AG09309 (cell line): ENCODE measurements around the gene PHYHD1.

ENCODE experiments used
- DNase-seq: peaks from one replicate; pipeline ENCODE4 v3.0.0-alpha.2; 2010; ENCODE audit warnings: low read depth
- H3K4me3 ChIP-seq: 2 replicates; pipeline ENCODE4 v1.5.1; 2011; ENCODE audit warnings: mild to moderate bottlenecking, low read depth, low read length, moderate library complexity; ENCODE audit not compliant: control insufficient read depth
- CTCF ChIP-seq: IDR thresholded peaks from 2 replicates; pipeline ENCODE4 v1.5.1; 2011; ENCODE audit warnings: mild to moderate bottlenecking, low read depth, low read length, inconsistent platforms; ENCODE audit not compliant: insufficient read depth, control insufficient read depth; ENCODE audit errors: missing control alignments

Gene PHYHD1

GRCh38 chr9:128920381-128921058 is at the start of gene PHYHD1:
Gene PHYHD1, plus strand, starts transcription at chr9:128920982. Its CDS starts 1,342 bp downstream, at chr9:128922324.
- no peak for TF ChIP-seq CTCF
- DNase-seq, result no peak
- H3K4me3 ChIP-seq, result no peak within 1 kb of the TSS

GRCh38 chr9:128877852-128878251 is 42.9 kb upstream of the PHYHD1 start:
- no peak for DNase-seq
- H3K4me3 ChIP-seq, result no peak overlapping the region
- no peak for TF ChIP-seq CTCF

- peak within 1 kb of the TSS; percentile 64 for H3K4me3 ChIP-seq
- DNase-seq, result peak; percentile 59
- no peak for TF ChIP-seq CTCF
These were observed 38.7 kb upstream of the PHYHD1 start, which contains the start of the genes KYAT1 and LRRC8A for GRCh38 chr9:128881884-128882676. Gene KYAT1, minus strand, starts transcription at chr9:128881950. Its CDS starts 36,545 bp downstream, at chr9:128845405. Gene LRRC8A, plus strand, starts transcription at chr9:128882133. Its CDS starts 25,032 bp downstream, at chr9:128907165.

DNA sequence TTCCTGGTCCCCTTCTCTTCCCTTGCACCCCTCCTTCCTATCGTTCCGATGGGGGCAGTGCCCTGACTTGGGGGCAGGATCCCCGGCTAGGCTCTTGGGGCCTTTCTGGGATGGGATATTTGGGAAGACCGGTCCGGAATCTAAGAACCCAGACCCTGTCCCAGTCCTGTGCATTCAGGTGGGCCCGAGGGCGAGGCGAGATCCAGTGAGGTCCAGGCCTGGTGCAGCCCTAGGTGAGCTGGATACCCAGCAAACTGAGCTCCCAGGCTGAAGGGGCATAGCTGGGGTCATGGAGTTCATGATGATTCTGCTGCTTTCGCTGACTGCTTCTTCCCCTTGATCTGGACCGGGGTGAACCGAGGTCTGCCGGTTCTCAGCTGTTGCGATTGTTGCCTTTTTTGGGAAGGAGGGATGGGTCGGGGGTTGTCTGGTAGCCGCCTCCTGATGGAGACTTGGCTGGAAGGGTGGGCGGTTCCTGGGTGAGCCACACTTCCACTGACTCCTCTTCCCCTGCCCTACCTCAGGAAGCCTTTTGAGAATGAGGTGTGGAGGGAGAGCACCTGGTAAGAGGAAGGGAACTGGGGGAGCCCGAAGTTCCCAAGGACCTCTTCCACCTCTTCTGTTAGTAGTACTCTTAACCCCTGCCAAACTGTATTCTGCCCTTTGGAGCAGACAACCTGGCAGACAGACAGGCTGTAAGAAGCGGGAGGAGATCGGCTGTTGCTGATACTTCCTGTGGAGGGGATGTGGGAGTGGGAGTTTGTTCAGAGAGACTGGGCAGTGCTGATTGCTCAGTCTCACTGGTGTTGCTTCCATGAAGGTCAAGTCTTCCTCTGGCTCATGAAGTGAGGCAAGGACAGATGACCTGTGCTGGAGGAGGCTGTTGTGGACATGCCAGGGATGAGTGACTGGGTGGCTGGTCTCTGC is 37.8 kb upstream of the PHYHD1 start:
- TF ChIP-seq CTCF, result no peak
- H3K4me3 ChIP-seq, result peak overlapping the region; percentile 64
- DNase-seq, result no peak

DNA sequence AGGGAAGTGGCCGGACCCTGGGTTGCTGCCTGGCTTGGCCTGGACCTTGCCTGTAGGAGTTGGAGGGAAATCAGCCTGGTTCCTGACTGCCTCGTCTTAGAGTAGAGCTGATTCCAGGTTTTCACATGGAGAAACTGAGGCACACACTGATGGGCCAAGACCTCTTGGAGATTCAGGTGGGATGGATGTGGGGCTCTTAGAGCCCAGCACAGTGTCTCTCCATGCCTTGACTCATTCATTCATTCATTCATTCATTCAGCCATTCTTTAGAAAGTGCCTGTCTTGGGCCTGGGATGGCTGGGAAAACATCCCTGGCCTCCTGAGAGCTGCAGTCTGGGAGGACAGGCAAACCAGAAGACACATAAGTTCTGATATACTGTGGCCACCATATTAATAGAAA is 36.6 kb upstream of the PHYHD1 start:
- H3K4me3 ChIP-seq, result no peak overlapping the region
- DNase-seq, result no peak
- TF ChIP-seq CTCF, result no peak

DNA sequence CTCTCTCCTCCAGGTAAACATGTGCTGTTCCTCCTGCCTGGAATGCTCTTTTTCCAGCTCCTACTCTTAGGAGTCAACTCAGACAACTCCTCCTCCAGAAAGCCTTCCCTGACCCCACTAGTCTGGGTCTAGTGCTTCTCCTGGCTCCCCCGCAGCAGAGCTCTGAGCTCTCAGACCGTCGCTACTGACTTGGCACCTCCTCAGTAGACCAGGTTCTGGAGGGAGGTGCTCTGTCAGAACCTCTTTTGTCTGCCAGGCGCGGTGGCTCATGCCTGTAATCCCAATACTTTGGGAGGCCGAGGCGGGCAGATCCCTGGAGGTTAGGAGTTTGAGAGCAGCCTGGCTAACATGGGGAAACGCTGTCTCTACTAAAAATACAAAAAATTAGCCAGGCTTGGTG is 35.4 kb upstream of the PHYHD1 start:
- DNase-seq, result no peak
- no peak overlapping the region for H3K4me3 ChIP-seq
- no peak for TF ChIP-seq CTCF
